ENCODE measurements around the gene B3GALT6.

B3GALT6 gene

GRCh38 chr1:1206376-1206965 lies 25.6 kb upstream of the B3GALT6 start, which contains the start of gene TNFRSF18:
Gene TNFRSF18, minus strand, starts transcription at chr1:1206592. Its CDS starts 21 bp downstream, at chr1:1206571.
- H4K20me1 ChIP-seq (ENCODE audit: insufficient read depth, low read length), result no peaks in the 10 kb centered on the region
- H3K9me2 ChIP-seq (replicated peaks; ENCODE audit: insufficient read depth, low read length), result no peaks in the 10 kb centered on the region
- no peak within 1 kb of the TSS for H3K9ac ChIP-seq (ENCODE audit: low read length)
- no peaks in the 10 kb centered on the region for H3K36me3 ChIP-seq (replicated peaks; ENCODE audit: insufficient read depth, low read length)
- H2AFZ ChIP-seq (ENCODE audit: low read length), result no peak within 1 kb of the TSS
- no peak within 1 kb of the TSS for H3K4me3 ChIP-seq (ENCODE audit: low read length)
- H3K79me2 ChIP-seq (ENCODE audit: low read length), result no peaks in the 10 kb centered on the region
- TF ChIP-seq EZH2 (optimal IDR thresholded peaks at IDR 0.05; ENCODE audit: low read depth, low read length), result no peak
- TF ChIP-seq EZH2phosphoT487 (IDR thresholded peaks at IDR 0.05; ENCODE audit: low read length), result no peak
- TF ChIP-seq CTCF (IDR thresholded peaks at IDR 0.05; ENCODE audit: low read length), result no peak
- DNase-seq, result no peak
- no peak within 1 kb of the TSS for H3K4me2 ChIP-seq (ENCODE audit: low read depth, low read length)
- peaks cover 86% of the 10 kb centered on the region for H3K27me3 ChIP-seq (replicated peaks; ENCODE audit: insufficient read depth, low read length)
- no peaks in the 10 kb centered on the region for H3K9me3 ChIP-seq (replicated peaks; ENCODE audit: insufficient read depth, low read length)
- no peaks in the 10 kb centered on the region for H3K4me1 ChIP-seq (ENCODE audit: low read length)
- no peak within 1 kb of the TSS for H3K27ac ChIP-seq (ENCODE audit: low read length)
- no peaks in the 10 kb centered on the region for H3F3A ChIP-seq (ENCODE audit: insufficient read depth, low read length)

GRCh38 chr1:1206966-1207531 lies 25.0 kb upstream of the B3GALT6 start:
- no peak for DNase-seq
- H3K36me3 ChIP-seq (replicated peaks; ENCODE audit: insufficient read depth, low read length), result no peaks in the 10 kb centered on the region
- no peaks in the 10 kb centered on the region for H3F3A ChIP-seq (ENCODE audit: insufficient read depth, low read length)
- TF ChIP-seq EZH2phosphoT487 (IDR thresholded peaks at IDR 0.05; ENCODE audit: low read length) (no peak), CTCF (IDR thresholded peaks at IDR 0.05; ENCODE audit: low read length) (no peak), EZH2 (optimal IDR thresholded peaks at IDR 0.05; ENCODE audit: low read depth, low read length) (no peak)
- H3K79me2 ChIP-seq (ENCODE audit: low read length), result no peaks in the 10 kb centered on the region
- H3K4me2 ChIP-seq (ENCODE audit: low read depth, low read length), result no peak overlapping the region
- H3K27me3 ChIP-seq (replicated peaks; ENCODE audit: insufficient read depth, low read length), result peaks cover 92% of the 10 kb centered on the region
- no peaks in the 10 kb centered on the region for H3K9me2 ChIP-seq (replicated peaks; ENCODE audit: insufficient read depth, low read length)
- no peaks in the 10 kb centered on the region for H4K20me1 ChIP-seq (ENCODE audit: insufficient read depth, low read length)
- H2AFZ ChIP-seq (ENCODE audit: low read length), result no peak overlapping the region
- H3K9ac ChIP-seq (ENCODE audit: low read length), result no peak overlapping the region
- H3K9me3 ChIP-seq (replicated peaks; ENCODE audit: insufficient read depth, low read length), result no peaks in the 10 kb centered on the region
- no peaks in the 10 kb centered on the region for H3K4me1 ChIP-seq (ENCODE audit: low read length)
- H3K27ac ChIP-seq (ENCODE audit: low read length), result no peak overlapping the region
- H3K4me3 ChIP-seq (ENCODE audit: low read length), result no peak overlapping the region

GRCh38 chr1:1207571-1207892 lies 24.5 kb upstream of the B3GALT6 start:
- Histone ChIP-seq H3F3A (ENCODE audit: insufficient read depth, low read length) (no peaks in the 10 kb centered on the region), H3K9me3 (replicated peaks; ENCODE audit: insufficient read depth, low read length) (no peaks in the 10 kb centered on the region), H3K4me3 (ENCODE audit: low read length) (no peak overlapping the region), H3K4me1 (ENCODE audit: low read length) (no peaks in the 10 kb centered on the region), H3K4me2 (ENCODE audit: low read depth, low read length) (no peak overlapping the region), H3K27me3 (replicated peaks; ENCODE audit: insufficient read depth, low read length) (peaks cover 94% of the 10 kb centered on the region), H3K9ac (ENCODE audit: low read length) (no peak overlapping the region), H3K79me2 (ENCODE audit: low read length) (no peaks in the 10 kb centered on the region), H2AFZ (ENCODE audit: low read length) (no peak overlapping the region), H3K27ac (ENCODE audit: low read length) (no peak overlapping the region), H3K36me3 (replicated peaks; ENCODE audit: insufficient read depth, low read length) (no peaks in the 10 kb centered on the region), H3K9me2 (replicated peaks; ENCODE audit: insufficient read depth, low read length) (no peaks in the 10 kb centered on the region), H4K20me1 (ENCODE audit: insufficient read depth, low read length) (no peaks in the 10 kb centered on the region)
- no peak for DNase-seq
- TF ChIP-seq EZH2phosphoT487 (IDR thresholded peaks at IDR 0.05; ENCODE audit: low read length) (no peak), EZH2 (optimal IDR thresholded peaks at IDR 0.05; ENCODE audit: low read depth, low read length) (no peak), CTCF (IDR thresholded peaks at IDR 0.05; ENCODE audit: low read length) (no peak)
